Myocyte (in vitro differentiated cells): ENCODE data around the gene SACM1L. TPM values are rescaled to one million over a fixed set of nuclear protein-coding genes. Genes with fewer than 3 reads are reported as not detected.
A peak's percentile ranks its signal among the peaks of the same experiment; 100 is the strongest.
"Not testable (repeated sequence)": the region's sequence is repeated elsewhere in the genome, so short reads cannot be mapped to it uniquely, and the experiment has no call there.

Experiments used
- DNase-seq: peaks from one replicate; pipeline ENCODE4 v3.0.0-alpha.2; 2012; ENCODE audit warnings: low read depth
- total RNA-seq: library from RNA; depleted of rRNA; stranded (reverse); fragments of >200 nt; gene quantifications from 2 replicates; pipeline ENCODE4 v1.2.3, GENCODE V29; 2014

Gene SACM1L
- total RNA-seq, 1 donor from 2014 or later = 18.0 TPM

GRCh38 chr3:45737234-45737633 lies 48.0 kb downstream of the SACM1L start:
- DNase-seq = no peak

GRCh38 chr3:45739991-45740390 lies 50.8 kb downstream of the SACM1L start:
- no peak for DNase-seq

DNA sequence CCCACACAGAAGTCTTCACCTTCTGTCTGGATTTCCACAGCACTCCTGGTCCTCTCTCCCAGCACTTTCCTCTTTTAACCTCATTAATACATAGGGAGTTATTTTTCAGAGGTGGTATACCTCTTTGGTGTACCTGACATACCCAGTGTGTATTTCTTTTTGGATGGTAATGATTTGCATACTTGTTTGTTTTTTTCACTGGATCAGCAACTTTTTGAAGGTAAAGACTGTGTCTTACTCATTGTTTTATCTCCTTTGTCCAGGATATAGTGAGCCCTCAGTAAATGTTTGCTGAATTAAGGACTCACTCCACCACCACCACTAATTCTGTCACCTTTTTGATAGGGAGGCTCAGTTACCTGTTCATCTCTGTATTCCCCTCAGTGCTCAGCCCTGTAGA lies 52.1 kb downstream of the SACM1L start:
- no peak for DNase-seq

GRCh38 chr3:45741742-45742460 lies 52.7 kb downstream of the SACM1L start:
- DNase-seq = no peak

DNA sequence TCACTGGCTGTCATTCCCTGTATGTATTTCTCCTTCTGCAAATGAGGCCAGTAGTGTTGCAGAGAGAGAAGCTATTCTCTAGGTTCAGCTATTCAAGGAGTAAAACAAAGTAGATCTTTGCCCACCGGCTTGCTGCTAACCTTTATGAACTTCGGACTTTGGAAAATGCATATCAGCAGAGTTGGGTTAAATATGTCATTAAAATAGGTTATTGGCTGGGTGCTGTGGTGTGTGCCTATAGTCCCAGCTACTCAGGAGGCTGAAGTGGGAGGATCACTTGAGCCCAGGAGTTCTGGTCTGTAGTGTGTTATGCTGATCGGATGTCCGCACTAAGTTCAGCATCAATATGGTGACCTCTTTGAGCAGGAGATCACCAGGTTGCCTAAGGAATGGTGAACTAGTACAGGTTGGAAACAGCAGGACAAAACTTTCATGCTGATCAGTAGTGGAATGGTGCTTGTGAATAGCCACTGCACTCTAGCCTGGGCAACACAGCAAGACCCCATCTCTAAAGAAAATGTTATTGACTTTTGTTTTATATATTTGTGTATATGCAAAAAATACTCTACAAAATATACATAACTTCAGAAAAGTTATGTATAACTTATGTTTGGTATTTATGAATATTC lies 53.4 kb downstream of the SACM1L start:
- DNase-seq = no peak

DNA sequence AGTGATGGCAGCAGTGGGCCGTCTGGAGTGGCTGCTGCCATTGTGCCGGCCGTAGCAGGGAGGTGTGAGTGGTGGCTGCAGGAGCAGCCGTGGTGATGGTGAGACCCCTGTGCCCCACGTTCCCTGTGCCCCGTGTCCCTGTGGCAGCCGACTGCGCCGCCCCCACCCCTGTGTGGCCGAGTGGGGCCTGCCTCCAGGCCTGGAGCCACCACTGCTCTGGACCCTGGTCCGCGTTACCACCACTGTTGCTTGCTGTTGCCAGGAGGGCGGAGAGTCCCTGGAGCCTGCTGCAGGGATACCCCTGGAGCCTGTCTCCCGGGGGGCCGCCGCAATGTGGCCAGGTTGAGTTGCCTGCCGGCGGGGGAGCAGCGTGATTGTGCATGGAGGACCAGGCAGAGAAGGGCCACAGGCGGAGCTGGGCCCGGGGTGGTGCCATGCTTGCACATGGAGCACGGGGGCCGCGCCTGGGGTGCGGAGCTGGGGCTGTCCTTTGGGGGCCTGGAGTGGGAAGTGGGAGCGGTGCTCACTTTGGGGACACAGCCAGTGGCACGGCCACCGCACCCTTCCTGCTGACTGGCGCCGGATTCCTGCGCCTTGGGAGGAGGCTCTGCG lies 57.1 kb downstream of the SACM1L start:
- no peak for DNase-seq

DNA sequence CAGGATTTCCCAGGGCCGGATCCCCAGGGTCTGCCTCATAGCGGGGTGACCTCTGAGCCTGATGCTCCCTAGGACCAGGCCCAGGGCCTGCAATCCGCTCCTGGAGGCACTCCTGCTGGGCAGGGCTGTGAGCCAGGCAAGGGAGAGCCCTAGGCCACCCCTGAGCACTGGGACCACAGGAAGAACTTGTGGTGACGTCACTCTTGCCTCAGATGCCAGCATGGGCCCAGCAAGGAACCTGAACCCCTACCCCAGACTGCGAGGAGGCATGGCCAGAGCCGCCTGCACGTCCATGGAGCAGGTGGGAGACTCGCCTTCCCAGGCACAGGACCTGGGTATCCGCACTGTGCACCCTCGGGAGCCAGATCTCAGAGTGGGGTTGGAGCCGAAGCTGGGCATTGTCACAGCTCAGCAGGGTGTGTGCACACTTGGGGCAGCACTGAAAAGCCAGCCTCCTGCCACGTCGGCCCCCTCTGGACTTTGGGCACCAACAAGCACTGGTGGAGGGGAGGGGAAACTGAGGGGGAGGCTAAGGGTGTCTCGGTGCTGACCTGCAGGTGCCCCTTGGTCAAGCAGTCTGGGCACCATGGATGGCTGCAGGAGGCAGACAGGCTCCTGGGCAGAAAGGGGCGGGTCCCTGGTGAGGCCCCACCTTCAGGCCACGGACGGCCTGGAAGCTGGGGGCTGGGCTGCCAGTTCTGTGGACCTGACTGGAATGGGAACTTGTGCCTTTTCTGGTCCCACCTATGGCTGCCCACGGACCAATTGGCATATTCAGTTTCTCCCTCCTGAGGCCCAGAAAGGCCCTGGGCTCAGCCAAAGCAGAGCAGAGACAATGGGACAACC lies 57.8 kb downstream of the SACM1L start:
- DNase-seq = no peak

DNA sequence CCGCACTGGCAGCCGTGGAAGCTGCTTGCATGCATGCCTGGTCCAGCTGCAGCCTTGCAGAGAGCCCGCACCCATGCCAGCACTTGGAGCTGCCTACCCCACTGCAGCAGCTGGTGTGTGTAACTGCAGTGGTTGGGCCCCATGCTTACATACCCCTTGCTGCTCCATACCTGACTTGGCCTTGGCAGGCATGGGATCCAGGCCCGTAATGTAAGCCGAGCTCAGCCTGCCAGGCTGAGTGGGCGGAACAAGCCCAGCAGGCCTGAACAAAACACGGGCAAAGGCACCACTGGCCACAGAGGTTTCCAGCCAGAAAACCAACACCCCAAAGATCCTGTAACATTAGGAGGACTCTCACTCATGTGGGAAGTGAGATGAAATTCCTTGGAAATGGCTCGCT lies 58.9 kb downstream of the SACM1L start:
- peak; percentile 75 for DNase-seq

DNA sequence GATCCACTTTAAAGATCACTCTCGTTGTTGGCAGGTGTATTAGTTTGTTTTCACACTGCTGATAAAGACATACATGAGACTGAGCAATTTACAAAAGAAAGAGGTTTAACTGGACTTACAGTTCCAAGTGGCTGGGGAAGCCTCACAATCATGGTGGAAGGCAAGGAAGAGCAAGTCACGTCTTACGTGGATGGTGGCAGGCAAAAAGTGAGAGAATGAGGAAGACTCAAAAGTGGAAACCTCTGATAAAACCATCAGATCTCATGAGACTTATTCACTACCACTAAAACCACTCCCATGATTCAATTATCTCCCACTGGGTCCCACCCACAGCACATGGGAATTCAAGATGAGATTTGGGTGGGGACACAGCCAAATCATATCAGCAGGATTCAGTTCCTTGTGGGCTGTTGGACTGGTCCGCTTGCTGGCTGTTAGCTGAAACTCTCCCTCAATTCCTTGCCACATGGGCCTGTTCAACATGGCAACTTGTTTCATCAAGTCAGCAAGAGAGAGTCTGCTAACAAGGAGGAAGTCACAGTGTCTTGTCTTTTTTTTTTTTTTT lies 59.9 kb downstream of the SACM1L start:
- peak; percentile 14 for DNase-seq

- no peak for DNase-seq
Measured at GRCh38 chr3:45749880-45750279, 60.7 kb downstream of the SACM1L start.

DNA sequence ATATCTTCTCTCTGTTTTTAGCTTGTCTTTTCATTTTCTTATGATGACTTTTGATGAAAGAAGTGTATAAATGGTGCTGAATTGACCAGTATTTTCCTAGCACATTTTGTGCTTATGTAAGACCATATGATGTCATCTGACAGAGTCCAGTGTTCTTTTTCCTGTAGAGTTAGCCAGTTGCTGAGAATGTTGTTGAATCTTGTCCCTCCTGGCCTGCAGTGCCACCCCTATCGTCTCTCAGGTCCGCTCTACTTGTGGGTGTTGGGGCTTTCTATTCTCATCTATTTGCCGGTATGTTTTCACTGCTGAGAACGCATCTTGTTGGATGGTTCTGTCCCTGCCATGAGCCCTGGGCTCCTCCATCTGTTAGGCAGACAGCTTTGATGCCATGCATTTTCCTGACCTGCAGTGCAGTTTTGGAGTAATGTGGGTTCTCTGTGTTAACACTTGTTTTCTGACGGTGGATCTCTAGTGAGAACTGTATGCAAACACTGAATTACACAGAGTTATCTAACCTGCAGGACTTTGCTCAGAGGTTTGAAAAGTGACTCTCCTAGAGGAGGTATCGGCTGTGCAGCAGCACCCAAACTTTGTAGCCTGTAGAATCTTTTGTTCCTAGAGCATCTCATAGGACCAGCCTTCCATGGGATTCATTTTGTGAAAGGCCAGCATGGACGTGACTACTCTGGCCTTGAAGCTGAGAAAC lies 62.5 kb downstream of the SACM1L start:
- DNase-seq = no peak

GRCh38 chr3:45753095-45753494 lies 63.9 kb downstream of the SACM1L start:
- DNase-seq = peak; percentile 5

- no peak for DNase-seq
Measured at GRCh38 chr3:45754461-45754860, 65.3 kb downstream of the SACM1L start.

DNA sequence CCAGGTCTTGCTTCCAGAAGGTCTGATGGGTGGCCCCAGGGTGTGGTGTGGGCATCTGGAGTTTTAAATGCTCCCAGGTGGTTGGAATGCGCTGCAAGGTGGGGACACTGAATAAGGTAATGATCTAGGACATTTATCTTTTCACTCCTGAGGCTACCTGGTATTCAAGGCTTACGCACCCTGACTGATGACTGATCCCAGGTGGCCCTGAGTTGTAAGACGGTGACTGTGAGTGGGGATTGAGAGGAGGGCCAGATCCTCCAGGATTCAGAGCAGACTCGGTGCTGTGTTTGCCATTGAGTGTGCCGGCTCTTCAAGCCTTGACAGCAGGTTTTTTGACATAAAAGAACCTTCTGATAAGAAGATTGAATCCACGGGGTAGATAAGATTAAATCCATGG lies 66.9 kb downstream of the SACM1L start:
- no peak for DNase-seq

DNA sequence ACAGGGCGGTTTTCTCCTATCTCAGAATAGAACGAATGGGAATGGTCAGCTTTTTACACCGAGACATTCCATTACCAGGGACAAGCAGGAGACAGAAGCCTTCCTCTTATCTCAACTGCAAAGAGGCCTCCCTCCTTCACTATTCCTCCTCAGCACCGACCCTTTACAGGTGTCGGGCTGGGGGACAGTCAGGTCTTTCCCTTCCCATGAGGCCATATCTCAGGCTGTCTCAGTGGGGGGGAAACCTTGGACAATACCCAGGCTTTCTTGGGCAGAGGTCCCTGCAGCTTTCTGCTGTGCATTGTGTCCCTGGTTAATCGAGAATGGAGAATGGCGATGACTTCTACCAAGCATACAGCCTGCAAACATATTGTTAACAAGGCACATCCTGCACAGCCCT lies 67.9 kb downstream of the SACM1L start:
- DNase-seq = not testable (repeated sequence)

DNA sequence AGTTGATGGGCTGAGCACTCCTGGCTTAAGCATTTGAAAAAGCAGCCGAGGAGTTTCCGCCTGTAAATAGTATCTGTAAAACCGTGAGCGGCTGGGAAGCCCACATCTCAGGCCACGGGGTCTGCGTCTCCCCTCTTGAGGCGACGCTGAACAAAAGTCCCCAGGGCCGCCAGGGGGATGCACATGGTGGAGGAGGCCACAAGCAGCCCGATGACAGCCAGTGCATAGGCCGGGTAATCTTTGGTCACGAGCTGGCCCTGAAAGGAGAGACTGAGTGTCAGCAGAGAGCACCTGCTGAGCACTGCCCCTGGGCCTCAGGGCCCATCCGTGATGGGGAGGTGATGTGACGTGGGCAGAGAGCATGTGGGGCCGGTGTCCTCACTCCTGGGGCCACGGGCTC lies 69.7 kb downstream of the SACM1L start:
- no peak for DNase-seq

DNA sequence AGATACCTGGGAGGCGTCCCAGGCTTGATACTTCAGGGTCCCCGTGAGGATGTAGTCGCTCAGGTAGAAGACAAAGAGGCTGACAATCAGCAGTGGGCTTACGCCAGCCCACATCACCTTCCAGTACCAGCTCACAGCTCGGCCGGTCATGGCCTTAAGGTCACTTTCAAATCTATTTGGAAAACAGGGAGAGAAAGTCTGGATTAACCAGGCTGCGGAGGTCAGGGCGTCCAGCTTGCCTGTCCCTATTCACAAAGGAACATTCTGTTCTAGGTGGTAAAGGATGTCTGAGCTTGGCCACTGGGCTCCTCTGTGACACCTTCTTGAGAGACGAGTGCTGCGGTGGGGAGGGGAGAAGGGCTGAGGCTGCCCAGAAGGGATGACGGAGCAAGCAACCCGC lies 70.7 kb downstream of the SACM1L start:
- DNase-seq = no peak

- peak; percentile 63 for DNase-seq
Measured at GRCh38 chr3:45760878-45761711, 71.9 kb downstream of the SACM1L start.

GRCh38 chr3:45761831-45762230 lies 72.6 kb downstream of the SACM1L start:
- no peak for DNase-seq
